Measurements from ENCODE around the gene VPS13D. TPM values are rescaled to one million over a fixed set of nuclear protein-coding genes. Genes with fewer than 3 reads are reported as not detected.
A peak's percentile ranks its signal among the peaks of the same experiment; 100 is the strongest.

The VPS13D gene
- polyA plus RNA-seq, 3 donors, result 3.6 to 20.2 (median 5.1) TPM

DNA sequence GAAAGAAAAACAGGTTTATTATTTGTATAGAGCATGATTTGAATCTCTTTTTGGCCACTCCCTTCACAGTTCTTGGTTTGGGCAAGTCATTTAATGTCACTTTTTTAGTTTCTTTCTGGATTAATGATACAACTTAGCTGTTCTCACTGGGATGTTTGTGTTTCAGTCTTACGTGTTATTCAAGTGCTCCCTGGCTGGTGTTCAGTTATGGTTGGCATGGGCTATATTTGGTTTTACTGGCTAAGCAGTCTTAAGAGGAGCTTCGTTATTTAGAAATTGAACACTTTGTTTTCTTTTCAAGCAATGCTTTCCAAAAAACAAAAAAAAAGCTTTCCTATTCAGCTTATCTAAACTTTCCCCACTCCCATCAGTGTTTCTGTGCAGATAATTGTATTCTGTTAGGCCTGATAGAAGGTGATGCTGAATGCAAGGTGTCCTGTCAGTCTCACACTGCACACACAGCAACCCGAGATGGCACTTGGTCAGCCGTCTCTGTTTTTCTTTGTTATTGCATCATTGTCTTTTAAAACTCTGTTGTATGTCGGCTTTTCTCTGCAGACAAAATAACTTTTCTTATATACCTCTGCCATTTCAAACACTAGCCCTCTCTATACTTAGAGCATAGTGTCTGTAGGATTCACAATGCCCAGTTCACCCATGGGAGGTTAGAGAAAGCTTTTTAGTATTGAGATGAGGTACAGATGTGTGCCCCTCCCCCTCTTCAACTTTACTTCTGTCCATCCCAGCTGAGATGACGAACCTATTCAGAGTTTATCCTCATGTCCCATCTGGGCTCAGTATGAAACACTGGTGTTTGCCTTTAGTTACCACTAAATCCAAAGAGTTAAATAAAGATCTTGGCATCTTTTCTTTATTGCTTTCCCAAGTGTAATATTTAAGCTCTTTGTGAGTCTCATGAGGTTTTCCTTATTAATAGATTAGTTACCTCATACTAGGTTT, 80.2 kb downstream of the VPS13D start:
- no peak overlapping the region for H3K27ac Mint-ChIP-seq
- WGBS (ENCODE audit: insufficient coverage), result no CpG with 5 or more reads among the region's 6 CpGs

GRCh38 chr1:12314333-12314903, 84.6 kb downstream of the VPS13D start:
- peaks cover 80 to 95% of the 10 kb centered on the region in 2 donors for H3K36me3 Mint-ChIP-seq

More for the DNA sequence above, 80.2 kb downstream of the VPS13D start:
- Mint-ChIP-seq H3K4me1 (peaks cover 4% of the 10 kb centered on the region), H3K27me3 (ENCODE audit: low read depth in 3 of 3) (no peaks in the 10 kb centered on the region), H3K36me3 (peaks cover 80 to 96% of the 10 kb centered on the region in 2 donors), H3K4me3 (no peak overlapping the region), H3K9me3 (peaks cover 0 to 3% (median 0%) of the 10 kb centered on the region in 7 donors)
- no peak overlapping the region for H3K4me3 ChIP-seq (replicated peaks in 1 of 3; ENCODE audit: low read depth in 2 of 3, low read length in 3 of 3)
- no peaks in the 10 kb centered on the region for H4K20me1 ChIP-seq (ENCODE audit: insufficient read depth, low read length)
- H3K27ac ChIP-seq (ENCODE audit: low read depth in 1 of 2, low read length in 2 of 2), result no peak overlapping the region
- no peak for DNase-seq
- H3K4me1 ChIP-seq (ENCODE audit: control insufficient read depth in 1 of 2, insufficient read depth in 2 of 2, low read length in 2 of 2), result no peaks in the 10 kb centered on the region
- intact Hi-C loops (cut with micrococcal nuclease), result no loop called here
- peaks cover 90 to 99% of the 10 kb centered on the region in 2 donors for H3K36me3 ChIP-seq (replicated peaks in 1 of 2; ENCODE audit: control insufficient read depth in 1 of 2, insufficient read depth in 2 of 2, low read length in 2 of 2)
- TF ChIP-seq, protein P1, sequence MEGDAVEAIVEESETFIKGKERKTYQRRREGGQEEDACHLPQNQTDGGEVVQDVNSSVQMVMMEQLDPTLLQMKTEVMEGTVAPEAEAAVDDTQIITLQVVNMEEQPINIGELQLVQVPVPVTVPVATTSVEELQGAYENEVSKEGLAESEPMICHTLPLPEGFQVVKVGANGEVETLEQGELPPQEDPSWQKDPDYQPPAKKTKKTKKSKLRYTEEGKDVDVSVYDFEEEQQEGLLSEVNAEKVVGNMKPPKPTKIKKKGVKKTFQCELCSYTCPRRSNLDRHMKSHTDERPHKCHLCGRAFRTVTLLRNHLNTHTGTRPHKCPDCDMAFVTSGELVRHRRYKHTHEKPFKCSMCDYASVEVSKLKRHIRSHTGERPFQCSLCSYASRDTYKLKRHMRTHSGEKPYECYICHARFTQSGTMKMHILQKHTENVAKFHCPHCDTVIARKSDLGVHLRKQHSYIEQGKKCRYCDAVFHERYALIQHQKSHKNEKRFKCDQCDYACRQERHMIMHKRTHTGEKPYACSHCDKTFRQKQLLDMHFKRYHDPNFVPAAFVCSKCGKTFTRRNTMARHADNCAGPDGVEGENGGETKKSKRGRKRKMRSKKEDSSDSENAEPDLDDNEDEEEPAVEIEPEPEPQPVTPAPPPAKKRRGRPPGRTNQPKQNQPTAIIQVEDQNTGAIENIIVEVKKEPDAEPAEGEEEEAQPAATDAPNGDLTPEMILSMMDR (IDR thresholded peaks at IDR 0.05), result no peak
- no peaks in the 10 kb centered on the region for H3K27me3 ChIP-seq (ENCODE audit: control insufficient read depth in 2 of 2, insufficient read depth in 2 of 2, low read length in 2 of 2)
- H3K9me3 ChIP-seq (replicated peaks in 1 of 2; ENCODE audit: control insufficient read depth in 1 of 2, insufficient read depth in 1 of 2, low read length in 2 of 2), result no peaks in the 10 kb centered on the region
- H3K4me2 ChIP-seq (replicated peaks; ENCODE audit: extremely low read depth, low read length, poor library complexity, severe bottlenecking), result no peak overlapping the region
- no peak overlapping the region for H3K9ac ChIP-seq (ENCODE audit: insufficient read depth, low read length, poor library complexity, severe bottlenecking)
- H3K79me2 ChIP-seq (ENCODE audit: insufficient read depth, low read length), result no peaks in the 10 kb centered on the region
- H2AFZ ChIP-seq (ENCODE audit: insufficient read depth, low read depth, low read length, poor library complexity, severe bottlenecking), result no peak overlapping the region

More at GRCh38 chr1:12314333-12314903, 84.6 kb downstream of the VPS13D start:
- no peaks in the 10 kb centered on the region for H3K9me3 Mint-ChIP-seq
- Histone ChIP-seq H2AFZ (ENCODE audit: insufficient read depth, low read depth, low read length, poor library complexity, severe bottlenecking) (no peak overlapping the region), H4K20me1 (ENCODE audit: insufficient read depth, low read length) (no peaks in the 10 kb centered on the region), H3K36me3 (replicated peaks in 1 of 2; ENCODE audit: control insufficient read depth in 1 of 2, insufficient read depth in 2 of 2, low read length in 2 of 2) (peaks cover 88 to 100% of the 10 kb centered on the region in 2 donors), H3K27me3 (ENCODE audit: control insufficient read depth in 2 of 2, insufficient read depth in 2 of 2, low read length in 2 of 2) (no peaks in the 10 kb centered on the region), H3K9me3 (replicated peaks in 1 of 2; ENCODE audit: control insufficient read depth in 1 of 2, insufficient read depth in 1 of 2, low read length in 2 of 2) (no peaks in the 10 kb centered on the region), H3K4me1 (ENCODE audit: control insufficient read depth in 1 of 2, insufficient read depth in 2 of 2, low read length in 2 of 2) (no peaks in the 10 kb centered on the region), H3K27ac (ENCODE audit: low read depth in 1 of 2, low read length in 2 of 2) (no peak overlapping the region), H3K79me2 (ENCODE audit: insufficient read depth, low read length) (no peaks in the 10 kb centered on the region), H3K4me2 (replicated peaks; ENCODE audit: extremely low read depth, low read length, poor library complexity, severe bottlenecking) (no peak overlapping the region), H3K4me3 (replicated peaks in 1 of 3; ENCODE audit: low read depth in 2 of 3, low read length in 3 of 3) (no peak overlapping the region), H3K9ac (ENCODE audit: insufficient read depth, low read length, poor library complexity, severe bottlenecking) (no peak overlapping the region)
- H3K4me3 Mint-ChIP-seq, result no peak overlapping the region
- H3K27ac Mint-ChIP-seq, result no peak overlapping the region
- no CpG with 5 or more reads among the region's 1 CpG for WGBS (ENCODE audit: insufficient coverage)
- TF ChIP-seq, protein P1 (IDR thresholded peaks at IDR 0.05), result peak; percentile 76
- H3K4me1 Mint-ChIP-seq, result peaks cover 6% of the 10 kb centered on the region
- DNase-seq, result peak in 1 of 3 donors; percentile 20
- H3K27me3 Mint-ChIP-seq (ENCODE audit: low read depth in 3 of 3), result no peaks in the 10 kb centered on the region
- intact Hi-C loops (cut with micrococcal nuclease), result loop anchor here (2.0 kb wide), 1 partner anchor 344 kb away; no protein-coding TSS in a partner anchor

All from CD14-positive monocyte (primary cell).